Pons (tissue), 1 donor: ENCODE data around the gene PLCH1.
A peak's percentile ranks its signal among the peaks of the same experiment; 100 is the strongest.

Source experiments
- DNase-seq: peaks from one replicate; pipeline ENCODE4 v3.0.0-alpha.2; 2016; ENCODE audit warnings: low spot score

PLCH1 gene

DNA sequence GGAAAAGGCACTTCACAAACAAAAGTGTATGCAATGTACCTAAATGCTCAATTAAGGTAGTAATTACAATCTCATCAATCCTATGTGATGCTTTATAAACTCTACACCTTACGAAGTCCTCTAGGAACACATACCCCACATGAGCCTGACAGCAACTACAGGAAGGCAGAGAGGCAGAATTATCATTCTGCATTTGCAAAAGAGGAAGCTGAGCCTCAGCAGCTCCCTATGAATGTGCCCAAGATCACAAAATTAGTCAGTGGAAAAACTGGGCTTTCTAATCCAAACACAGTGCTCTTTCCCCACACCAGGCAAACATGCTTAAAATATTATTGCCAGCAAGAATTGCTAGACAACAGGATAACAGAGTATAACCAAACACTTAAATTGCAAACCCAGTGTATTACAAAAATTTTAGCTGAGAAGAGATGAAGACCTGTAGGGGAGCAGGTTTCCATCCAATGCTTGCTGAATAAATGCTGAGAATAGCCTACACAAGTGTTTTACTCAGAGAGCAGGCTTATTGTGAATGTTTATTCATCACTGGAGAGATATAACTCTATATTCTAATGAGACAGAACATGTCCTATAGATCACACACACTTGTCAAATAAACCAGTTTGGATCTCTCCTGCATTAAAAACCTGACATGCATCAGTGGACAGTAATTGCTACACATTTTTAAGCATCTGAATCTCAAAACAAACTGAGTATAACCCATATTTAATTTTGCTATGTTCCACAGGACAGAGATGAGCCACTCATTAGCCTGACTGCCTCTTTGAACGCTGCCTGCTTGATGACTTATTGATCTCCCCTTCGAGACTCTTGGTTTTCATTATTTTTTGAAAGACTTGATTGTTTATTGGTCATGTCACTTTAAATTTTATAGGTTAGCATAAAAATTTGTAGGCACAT, 62.2 kb downstream of the PLCH1 start:
- no peak for DNase-seq

DNA sequence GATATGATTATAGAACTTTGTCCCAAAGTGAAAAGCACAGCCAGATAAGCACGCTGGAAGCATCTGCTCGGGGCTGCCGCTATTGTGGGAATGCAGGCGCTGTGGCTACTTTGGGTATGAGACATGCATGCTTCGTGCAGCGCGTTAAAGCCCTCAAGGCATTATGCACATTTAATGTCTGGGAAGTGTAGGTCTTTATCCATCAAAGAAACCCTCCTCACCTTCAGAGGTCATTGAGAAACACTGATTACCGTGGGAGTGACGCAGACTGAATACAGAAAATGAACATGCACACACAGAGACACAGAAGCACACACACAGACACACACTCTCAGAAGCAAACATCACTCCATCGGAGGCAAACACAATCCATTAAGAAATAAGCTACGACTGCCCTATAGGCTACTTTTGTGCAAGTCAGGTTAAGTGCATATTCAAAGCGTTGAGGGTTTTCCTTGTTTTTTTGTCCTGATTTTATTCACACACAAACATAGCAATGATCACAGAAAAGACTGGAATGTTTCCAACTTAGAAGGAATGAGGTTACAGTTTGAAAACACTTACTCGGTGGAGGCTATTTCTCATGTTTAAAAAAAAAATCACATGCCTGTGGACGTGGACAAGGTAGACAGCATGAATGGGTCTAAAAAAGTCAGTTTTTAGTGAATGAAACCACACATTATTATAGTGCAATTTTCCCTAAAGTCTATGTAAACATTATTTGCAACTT, 68.5 kb downstream of the PLCH1 start:
- peak; percentile 22 for DNase-seq

DNA sequence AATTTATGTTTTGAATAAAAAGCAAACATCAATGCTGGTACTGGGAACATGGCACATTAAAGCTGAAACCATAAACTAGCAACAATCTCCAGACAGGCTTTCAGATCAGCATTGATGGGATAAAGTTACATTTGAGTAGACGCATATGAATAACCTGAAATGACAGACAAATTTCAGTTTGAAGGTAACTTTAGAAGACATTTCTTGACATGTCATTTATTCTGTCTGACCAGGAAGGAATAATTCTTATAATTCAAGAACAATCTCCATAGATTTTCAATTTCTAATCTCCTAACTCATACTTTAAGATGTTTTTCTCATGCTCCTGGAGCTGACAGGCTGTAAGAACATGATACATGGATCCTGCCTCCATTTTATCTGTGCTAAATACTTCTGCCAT, 69.8 kb downstream of the PLCH1 start:
- DNase-seq = no peak

DNA sequence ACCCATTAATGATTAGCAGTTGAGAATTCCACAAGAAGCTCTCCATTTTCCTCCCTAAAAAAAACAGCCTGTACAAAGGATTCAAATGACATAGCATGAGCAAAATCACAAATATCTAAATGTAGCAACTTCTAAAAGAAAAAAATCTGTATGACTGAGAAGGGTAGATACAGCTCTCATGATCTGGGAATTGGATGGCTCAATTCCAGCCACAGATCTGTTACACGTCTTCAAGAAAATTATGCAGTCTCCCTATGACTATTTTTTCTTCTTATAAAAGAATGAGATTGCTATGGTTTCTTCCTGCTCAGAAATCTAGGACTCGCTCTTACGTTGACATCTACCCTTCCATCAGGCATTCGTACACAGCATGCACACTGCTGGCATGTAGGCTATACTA, 71.5 kb downstream of the PLCH1 start:
- no peak for DNase-seq

DNA sequence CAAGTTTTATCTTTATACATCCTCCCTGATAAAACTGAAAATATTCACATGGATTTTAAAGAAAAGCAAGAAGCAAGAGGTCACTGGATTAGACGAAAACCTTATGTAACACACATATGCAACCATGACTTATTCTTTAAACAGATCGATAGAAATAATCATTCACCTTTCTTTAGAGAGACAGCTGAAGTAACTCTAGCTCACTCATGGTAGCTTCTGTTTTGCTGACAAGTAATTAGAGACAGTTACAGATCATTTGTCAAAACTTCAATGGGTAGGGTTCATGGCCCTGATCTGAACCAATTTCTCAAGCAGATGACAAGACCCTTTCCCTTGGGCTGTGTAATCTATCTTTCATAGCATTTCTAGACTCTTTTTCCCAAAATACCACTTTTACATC, 74.5 kb downstream of the PLCH1 start:
- DNase-seq = no peak

DNA sequence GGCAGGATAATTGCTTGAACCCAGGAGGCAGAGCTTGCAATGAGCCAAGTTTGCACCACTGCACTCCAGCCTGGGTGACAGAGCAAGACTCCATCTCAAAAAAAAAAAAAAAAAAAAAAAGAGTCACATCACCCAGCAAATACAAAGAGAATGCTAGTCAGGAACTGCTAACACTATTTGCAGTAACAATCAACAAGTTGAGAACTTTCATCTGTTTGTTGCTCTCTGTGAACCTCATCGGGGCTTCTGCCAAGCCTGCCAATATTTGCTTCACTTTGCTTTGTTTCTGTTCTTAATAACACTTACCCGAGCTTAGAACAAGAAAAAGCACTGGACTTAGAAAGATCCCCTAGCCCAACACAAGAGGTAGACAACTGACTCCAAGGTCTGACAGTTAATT, 76.9 kb downstream of the PLCH1 start:
- DNase-seq = no peak

DNA sequence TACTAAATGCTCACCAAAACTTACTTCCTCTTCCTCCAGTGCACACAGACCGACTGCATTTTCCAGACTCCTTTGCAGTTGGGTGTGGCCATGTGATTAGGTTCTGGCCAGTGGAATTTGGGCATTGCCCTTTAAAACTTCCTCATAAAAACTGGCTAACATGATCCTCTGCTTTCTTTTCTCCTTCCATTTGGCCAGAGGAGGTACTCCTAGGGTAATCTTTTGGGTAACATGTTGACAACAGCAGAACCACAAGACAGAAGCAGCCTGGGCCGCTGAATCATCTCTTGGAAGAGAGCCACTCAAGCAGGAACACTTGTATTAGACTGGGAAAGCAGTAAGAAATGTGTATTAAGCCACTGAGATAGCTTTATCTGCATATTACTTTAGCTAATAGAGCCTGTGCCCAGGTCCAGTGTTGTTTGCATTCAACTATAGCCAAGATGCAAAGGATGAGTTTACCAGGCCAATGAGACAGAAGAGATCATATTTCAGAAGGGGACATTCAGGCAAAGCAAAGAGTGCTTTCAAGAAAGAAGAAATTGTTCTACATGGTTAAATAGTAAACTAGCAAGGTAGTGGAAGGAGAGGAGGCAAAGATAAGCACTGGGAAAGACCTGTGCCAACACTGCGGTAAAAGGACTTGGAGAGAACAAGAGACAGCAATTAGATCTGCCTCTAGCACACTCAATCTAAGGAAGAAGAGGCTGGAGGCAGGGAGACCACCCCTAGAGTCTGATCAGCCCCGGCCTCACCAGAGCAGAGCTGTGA, 79.8 kb downstream of the PLCH1 start:
- peak; percentile 25 for DNase-seq

DNA sequence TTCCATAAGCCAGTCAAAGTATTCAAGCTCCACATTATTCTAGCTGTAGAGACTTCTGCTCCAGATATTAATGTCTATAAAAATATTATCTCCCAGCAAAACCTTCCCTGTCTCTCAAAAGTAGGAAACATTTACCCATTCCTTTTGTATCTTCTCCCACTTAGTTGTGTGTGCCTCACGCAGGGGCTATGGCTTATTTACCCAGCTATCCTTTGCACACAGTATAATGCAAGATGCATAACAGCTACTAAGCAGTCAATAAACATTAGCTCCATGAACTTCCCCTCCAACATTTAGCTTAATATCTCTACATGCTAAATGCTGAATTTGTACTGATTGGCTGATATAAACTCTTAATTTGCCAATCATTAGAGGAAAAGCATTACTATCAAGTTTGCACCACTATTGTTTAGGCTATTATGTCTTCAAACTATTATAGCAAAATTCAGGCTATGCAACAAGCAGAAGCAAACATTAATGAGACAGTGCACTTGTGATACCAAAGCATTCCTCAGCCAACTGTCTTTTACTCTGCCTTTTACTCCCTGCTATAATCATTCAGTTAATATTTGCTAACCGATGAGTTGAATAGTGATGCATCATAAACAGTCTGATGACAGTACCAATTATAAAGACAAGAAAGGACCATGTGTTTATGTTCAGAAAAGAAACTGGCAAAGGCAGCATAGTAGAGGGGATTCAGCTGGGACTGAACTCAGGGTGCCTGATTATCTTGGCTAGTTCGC, 81.2 kb downstream of the PLCH1 start:
- DNase-seq = no peak

DNA sequence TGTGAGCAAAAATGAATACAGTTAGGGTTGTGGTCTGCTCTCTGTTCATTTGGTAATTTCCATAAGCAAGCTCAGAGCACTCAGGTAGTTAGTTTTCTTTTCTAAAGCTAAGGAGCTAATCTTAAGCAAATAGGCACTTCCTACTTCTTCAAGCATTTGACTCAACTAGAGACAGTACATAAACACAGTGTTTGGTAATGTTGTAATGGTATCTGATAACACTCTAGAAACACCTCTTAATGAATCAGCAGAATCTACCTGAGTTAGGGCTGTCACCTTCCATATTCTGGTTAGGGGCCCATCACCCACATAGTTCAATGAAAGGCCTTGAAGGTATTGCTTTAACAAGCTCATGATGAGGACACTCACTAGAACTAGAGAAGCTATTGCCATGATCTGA, 83.1 kb downstream of the PLCH1 start:
- no peak for DNase-seq

DNA sequence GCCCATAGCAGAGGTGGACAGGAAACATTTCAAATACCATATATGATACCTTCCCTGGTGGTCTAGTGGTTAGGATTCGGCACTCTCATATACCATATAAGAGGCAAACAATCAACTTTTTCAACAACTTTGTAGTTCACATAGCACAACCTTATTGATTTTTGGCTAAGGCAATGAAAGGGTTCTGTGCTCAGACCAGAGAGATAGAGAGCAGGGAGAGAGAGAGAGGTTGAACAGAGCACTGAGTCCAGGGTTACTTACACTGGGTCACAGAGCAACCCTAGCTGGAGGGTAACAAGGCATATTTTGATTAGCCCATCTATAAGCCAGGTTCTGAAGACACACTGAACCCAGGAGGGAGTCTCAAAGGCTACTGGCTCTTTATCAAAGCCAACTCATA, 83.8 kb downstream of the PLCH1 start:
- DNase-seq = no peak

DNA sequence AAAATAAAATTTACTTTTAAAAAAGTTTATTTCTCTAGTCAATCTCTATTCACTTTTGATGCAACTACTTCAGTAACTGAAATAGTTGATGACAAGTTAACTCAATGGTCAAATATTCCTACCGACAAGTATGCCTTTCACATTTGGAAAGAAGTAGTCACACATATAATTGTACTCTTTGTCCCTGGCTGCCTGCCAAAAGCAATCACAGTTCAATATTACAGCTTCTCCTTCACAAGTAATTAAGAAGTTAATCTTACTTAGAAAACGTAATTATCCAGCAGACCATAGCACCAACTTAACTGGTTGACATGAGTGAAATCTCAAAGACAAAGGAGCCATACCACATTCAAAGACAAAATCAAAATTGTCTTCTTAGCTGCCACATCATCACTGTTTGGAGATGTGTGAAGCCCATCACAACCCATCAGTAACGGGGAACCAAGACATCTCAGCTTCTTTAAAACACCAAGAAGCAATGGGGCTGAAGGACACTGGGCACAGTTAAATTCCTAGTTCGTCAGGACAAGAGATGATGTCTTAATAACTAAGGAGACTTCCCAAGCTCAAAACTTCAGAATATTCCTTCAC, 86.1 kb downstream of the PLCH1 start:
- no peak for DNase-seq

DNA sequence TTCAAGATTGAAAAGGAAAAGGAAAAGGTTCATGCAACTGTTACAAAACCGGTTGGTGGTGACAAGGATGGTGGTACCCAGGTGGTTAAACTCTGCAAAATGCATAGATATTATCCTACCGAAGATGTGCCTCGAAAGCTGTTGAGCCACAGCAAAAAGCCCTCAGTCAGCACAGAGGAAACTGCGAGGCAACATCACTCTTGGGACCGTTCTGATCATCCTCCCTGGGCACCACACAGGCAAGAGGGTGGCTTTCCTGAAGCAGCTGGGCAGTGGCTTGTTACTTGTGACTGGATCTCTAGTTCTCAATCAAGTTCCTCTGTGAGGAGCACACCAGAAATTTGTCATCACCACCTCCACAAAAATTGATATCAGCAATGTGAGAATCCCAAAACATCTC, 86.9 kb downstream of the PLCH1 start:
- DNase-seq = no peak

DNA sequence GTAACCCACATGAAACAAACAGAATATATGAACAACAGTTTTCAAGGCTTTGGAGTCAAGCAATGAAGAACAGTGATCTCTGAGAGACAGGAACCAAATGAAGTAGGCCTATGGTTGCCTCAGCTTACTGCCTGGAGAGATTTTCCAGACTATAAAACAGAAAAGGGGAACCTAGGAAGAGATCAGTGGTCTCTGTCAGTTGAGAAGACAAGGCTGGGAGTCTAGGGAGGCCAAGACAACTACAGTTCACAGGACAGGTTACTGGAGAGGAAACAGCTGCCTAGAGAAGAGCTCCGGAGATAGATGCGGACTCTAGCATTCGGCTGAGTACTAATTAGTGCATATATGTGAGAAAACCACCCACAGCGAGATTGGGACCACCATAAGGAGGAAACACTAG, 87.7 kb downstream of the PLCH1 start:
- DNase-seq = no peak

DNA sequence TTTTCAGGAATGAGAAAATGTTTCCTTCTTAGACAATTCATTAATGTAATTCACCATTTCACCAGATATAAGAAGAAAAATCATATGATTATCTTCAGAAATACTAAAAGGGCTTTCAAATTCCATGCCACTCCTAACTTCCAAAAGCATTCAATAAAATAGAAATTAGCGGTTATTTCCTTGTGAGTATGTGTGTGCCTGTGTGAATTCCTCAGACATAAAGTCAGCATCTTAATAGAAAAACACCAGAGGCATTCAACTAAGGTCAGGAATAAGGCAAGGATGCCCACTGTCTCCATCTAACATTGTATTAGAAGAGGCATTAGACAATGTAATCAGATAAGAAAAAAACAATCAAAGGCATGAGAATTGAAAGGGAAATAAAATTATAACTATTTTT, 88.4 kb downstream of the PLCH1 start:
- DNase-seq = no peak

DNA sequence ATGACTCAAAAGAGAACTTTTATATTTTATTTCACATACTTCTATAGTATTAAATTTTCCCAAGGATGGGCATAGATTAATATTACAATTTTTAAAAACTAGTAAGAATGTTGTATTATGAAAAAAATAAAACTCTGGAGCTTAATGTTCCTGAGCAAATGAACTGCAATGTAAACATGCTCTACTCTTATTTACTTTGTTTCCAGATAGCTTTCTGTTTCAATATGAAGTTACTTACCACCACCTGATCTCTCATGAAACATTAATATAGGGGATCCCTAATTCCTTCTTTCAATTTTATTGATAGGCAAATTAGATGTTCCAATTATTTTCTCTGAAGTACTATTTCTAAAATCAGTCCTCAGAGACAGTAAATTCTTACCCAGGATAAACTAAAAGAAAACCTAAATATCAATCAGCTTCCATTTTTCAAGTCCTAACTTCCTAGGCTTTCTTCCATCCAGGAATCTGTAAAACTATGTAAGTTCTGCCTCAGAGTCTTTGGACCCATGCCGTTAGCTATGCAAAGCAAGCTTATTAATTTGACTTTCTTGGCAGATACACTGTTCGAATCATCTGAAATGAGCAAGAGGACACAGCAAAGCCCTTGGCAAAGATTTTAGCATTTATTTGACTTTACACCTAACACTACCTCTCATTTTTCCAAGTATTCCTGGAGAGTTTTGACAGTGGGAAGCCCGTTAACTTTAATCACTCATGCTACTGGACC, 93.2 kb downstream of the PLCH1 start:
- no peak for DNase-seq

DNA sequence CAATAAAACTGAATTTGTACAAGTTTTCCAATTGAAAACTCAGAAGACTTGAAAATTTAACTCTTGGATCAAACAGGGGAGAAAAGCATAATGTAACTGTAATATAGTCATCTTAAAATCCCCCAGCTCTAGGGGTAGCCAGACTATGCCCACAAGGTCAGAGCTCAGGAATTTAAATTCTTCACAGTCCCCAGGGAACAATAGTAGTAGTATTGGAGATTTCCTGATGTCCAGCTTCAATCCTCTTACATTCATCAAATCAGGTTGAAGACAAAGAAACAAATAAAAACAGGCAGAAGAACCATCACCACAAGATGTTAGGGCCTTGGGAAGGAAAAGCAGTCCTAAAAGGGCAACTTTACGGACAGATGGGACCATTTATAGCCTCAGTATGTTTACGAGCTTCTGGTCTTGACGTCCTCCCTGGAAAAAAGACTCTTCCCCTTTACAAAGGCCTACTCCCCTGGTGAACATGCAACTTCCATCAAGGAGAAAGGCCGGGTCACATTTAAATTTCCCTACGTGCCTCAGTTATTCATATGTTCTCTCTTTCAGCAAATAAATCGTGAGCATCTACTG, 96.8 kb downstream of the PLCH1 start:
- no peak for DNase-seq

DNA sequence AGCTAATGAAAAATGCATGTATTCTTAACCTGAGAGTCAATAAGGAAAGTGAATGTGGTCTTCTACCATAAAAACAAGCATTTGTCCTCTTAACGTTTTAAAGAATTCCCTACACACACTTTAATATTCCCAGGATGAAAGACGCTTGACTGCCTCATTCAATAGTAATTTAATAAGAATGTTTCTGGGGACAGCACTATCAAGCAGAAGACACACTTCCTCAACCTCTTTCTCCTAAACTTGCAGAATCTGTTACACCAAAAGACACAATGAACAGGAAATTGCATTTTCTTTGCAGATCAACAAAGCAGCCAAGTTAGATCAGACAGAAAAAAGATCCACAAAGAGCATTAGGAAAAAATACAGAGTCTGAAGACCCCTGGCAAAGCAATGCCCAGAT, 97.7 kb downstream of the PLCH1 start:
- DNase-seq = no peak

DNA sequence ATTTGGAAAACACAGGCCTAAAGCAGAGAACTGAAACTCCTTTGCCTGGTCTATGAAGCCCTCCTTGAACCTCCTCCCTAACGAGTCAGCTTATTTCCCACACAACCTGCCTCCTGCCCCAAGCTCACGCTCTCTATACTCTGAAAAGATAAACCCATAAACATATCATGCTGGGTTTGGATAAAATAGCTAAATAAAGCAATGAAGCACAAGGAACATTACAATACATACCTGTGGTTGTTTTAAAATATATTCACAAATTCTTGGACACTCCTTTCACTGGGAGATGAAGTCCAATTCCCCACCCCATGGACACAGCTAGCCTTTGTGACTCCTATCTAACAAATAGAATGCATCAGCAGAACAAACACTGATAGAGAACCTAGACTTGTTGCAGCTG, 98.2 kb downstream of the PLCH1 start:
- DNase-seq = no peak

DNA sequence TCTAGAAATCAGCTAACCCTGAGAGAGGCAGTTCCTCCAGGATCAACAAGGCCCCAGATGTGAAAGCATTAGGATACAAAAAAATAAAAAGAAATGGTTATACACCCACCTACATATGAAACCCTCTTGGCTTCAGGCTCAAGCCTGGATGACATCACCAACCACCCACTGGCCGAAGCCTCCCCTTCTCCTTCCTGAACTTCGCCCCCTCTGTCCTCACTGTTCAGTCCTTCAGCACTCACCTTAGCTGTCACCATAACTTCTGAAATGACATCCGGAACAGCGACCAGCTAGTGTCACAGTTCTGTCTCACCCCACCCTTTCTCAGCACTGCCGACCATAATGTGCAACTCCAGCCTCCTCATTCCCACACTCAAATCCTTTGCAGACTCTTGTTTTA, 98.7 kb downstream of the PLCH1 start:
- no peak for DNase-seq

DNA sequence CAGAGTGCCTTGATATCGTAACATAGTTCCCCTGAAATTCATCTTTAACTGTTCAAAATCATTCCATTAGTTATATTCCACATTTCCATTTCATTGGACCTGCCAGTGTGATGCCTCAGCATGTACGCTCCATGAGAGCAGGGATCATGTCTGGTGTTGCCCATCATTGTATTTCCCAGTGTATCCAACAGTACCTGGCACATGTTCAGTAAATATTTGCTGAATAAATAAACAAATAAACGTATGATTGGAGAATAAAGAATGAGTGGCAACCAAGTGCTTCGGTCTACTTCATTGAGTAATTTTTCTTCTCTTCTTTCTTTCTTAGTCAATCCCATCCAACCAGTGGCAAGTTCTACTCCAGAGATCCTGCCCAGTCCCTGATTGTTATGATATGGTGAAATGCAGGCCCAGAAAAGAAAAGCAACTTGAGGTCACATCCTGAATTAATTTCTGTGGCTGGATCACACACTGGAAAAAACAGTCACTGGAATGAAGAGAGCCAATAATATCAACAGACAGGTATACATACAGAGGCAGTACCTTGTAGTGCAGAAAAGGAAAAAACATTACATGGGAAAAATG, 101.2 kb downstream of the PLCH1 start:
- no peak for DNase-seq
